Prostate gland (tissue), 2 donors: Measurements from ENCODE around the gene CKMT1B.
"Not testable (repeated sequence)": the region's sequence is repeated elsewhere in the genome, so short reads cannot be mapped to it uniquely, and the experiment has no call there.

Experiments
- POLR2A ChIP-seq: fragments of 450-650 bp; IDR thresholded peaks from one replicate; pipeline ENCODE4 v1.6.1; 2016; ENCODE audit warnings: antibody characterized with exemption, mild to moderate bottlenecking
- TF ChIP-seq, protein P1 (sequence below), 4 experiments: fragments of 200-600 bp in 2 of 4; fragments of 450-650 bp in 2 of 4; sonication (generic) in 2 of 4; IDR thresholded peaks; 1 replicate in 3 of 4; 2 replicates in 1 of 4; pipeline ENCODE4 v1.5.1; 2016 to 2019; ENCODE audit warnings: antibody characterized with exemption in 4 of 4, mild to moderate bottlenecking in 2 of 4, moderate library complexity in 2 of 4

DNA sequence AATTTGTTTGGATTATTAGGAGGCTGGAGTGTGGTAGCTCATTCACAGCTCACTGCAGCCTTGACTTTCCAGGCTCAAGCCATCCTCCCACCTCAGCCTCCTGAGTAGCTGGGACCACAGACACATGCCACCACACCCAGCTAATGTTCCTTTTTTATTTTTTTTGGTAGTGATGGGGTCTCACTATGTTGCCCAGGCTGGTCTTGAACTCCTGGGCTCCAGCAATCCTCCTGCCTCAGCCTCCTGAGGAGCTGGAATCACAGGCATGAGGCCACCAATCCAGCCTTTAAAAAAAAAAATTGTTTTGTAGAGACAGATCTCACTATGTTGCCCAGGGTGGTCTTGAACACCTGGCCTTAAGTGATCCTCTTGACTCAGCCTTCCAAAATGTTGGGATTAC, 33.1 kb downstream of the CKMT1B start:
- TF ChIP-seq POLR2A = not testable (repeated sequence)
- TF ChIP-seq, protein P1, sequence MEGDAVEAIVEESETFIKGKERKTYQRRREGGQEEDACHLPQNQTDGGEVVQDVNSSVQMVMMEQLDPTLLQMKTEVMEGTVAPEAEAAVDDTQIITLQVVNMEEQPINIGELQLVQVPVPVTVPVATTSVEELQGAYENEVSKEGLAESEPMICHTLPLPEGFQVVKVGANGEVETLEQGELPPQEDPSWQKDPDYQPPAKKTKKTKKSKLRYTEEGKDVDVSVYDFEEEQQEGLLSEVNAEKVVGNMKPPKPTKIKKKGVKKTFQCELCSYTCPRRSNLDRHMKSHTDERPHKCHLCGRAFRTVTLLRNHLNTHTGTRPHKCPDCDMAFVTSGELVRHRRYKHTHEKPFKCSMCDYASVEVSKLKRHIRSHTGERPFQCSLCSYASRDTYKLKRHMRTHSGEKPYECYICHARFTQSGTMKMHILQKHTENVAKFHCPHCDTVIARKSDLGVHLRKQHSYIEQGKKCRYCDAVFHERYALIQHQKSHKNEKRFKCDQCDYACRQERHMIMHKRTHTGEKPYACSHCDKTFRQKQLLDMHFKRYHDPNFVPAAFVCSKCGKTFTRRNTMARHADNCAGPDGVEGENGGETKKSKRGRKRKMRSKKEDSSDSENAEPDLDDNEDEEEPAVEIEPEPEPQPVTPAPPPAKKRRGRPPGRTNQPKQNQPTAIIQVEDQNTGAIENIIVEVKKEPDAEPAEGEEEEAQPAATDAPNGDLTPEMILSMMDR (IDR thresholded peaks at IDR 0.05) = not testable (repeated sequence)
